Endodermal cell (in vitro differentiated cells): ENCODE data around the gene SSC5D. TPM values are rescaled to one million over a fixed set of nuclear protein-coding genes. Genes with fewer than 3 reads are reported as not detected.

ENCODE experiments used
- DNase-seq: peaks from one replicate; pipeline ENCODE4 v3.0.0-alpha.2; 2017
- H3K27ac ChIP-seq: 2 replicates; pipeline ENCODE4 v1.5.1; 2013; ENCODE audit warnings: mild to moderate bottlenecking, low read depth, low read length, moderate library complexity
- H3K27me3 ChIP-seq: 2 replicates; pipeline ENCODE4 v1.6.1; 2013; ENCODE audit warnings: mild to moderate bottlenecking, low read length, moderate library complexity; ENCODE audit not compliant: insufficient read depth, control insufficient read depth, poor library complexity, severe bottlenecking
- H3K36me3 ChIP-seq: 2 replicates; pipeline ENCODE4 v1.7.0; 2013; ENCODE audit warnings: mild to moderate bottlenecking, low read length, moderate library complexity; ENCODE audit not compliant: control insufficient read depth, insufficient read depth
- H3K4me1 ChIP-seq: one replicate; pipeline ENCODE4 v1.7.0; 2013; ENCODE audit warnings: low read length; ENCODE audit not compliant: control insufficient read depth, insufficient read depth
- H3K4me3 ChIP-seq: 2 replicates; pipeline ENCODE4 v1.5.1; 2013; ENCODE audit warnings: mild to moderate bottlenecking, low read length, moderate library complexity
- H3K9ac ChIP-seq: 2 replicates; pipeline ENCODE4 v1.6.1; 2013; ENCODE audit warnings: mild to moderate bottlenecking, low read length, moderate library complexity; ENCODE audit not compliant: poor library complexity, severe bottlenecking; ENCODE audit errors: extremely low read depth
- H3K9me3 ChIP-seq: 2 replicates; pipeline ENCODE4 v1.6.1; 2013; ENCODE audit warnings: mild to moderate bottlenecking, low read length, moderate library complexity; ENCODE audit not compliant: control insufficient read depth
- H3K27ac Mint-ChIP-seq: 2 replicates; pipeline ENCODE4 v1.8.0; 2020; ENCODE audit warnings: mixed read lengths
- H3K27me3 Mint-ChIP-seq: 2 replicates; pipeline ENCODE4 v1.8.0; 2021; ENCODE audit warnings: mild to moderate bottlenecking, mixed read lengths; ENCODE audit not compliant: insufficient read depth
- H3K36me3 Mint-ChIP-seq: 2 replicates; pipeline ENCODE4 v1.8.0; 2020; ENCODE audit warnings: low read depth, mixed read lengths
- H3K4me1 Mint-ChIP-seq: 2 replicates; pipeline ENCODE4 v1.8.0; 2020; ENCODE audit warnings: mixed read lengths
- H3K4me3 Mint-ChIP-seq: 2 replicates; pipeline ENCODE4 v1.8.0; 2020; ENCODE audit warnings: mild to moderate bottlenecking, moderate library complexity, mixed read lengths
- H3K9me3 Mint-ChIP-seq: 2 replicates; pipeline ENCODE4 v1.8.0; 2020; ENCODE audit warnings: mild to moderate bottlenecking, mixed read lengths
- WGBS, 2 experiments: methylation state at CpG; one replicate each; pipeline versions ENCODE4 v1.1.5 to v1.1.7; 2013; ENCODE audit warnings: missing lambda C conversion rate in 2 of 2, mixed read lengths in 1 of 2; ENCODE audit not compliant: insufficient coverage in 1 of 2, insufficient read length in 1 of 2; 5-methylcytosine and 5-hydroxymethylcytosine counted together
- total RNA-seq, 2 donors: library from RNA; stranded (reverse); fragmentation: NEBNext Ultra II Directional in 1 of 2; extraction: Animal tissue kit (Norgen Biotek cat#: 25700) in 1 of 2; gene quantifications; 2 replicates in 1 of 2; 3 replicates in 1 of 2; pipeline ENCODE4 v1.2.1, GENCODE V29; 2021
- TF ChIP-seq, protein P1 (sequence below): fragments of 200-600 bp; sonication (generic); conservative IDR thresholded peaks from 2 replicates; pipeline ENCODE4 v1.5.0; 2021; ENCODE audit warnings: antibody characterized with exemption, mild to moderate bottlenecking

SSC5D gene
- total RNA-seq, 2 donors from 2014 or later: 1.4 to 2.4 TPM

DNA sequence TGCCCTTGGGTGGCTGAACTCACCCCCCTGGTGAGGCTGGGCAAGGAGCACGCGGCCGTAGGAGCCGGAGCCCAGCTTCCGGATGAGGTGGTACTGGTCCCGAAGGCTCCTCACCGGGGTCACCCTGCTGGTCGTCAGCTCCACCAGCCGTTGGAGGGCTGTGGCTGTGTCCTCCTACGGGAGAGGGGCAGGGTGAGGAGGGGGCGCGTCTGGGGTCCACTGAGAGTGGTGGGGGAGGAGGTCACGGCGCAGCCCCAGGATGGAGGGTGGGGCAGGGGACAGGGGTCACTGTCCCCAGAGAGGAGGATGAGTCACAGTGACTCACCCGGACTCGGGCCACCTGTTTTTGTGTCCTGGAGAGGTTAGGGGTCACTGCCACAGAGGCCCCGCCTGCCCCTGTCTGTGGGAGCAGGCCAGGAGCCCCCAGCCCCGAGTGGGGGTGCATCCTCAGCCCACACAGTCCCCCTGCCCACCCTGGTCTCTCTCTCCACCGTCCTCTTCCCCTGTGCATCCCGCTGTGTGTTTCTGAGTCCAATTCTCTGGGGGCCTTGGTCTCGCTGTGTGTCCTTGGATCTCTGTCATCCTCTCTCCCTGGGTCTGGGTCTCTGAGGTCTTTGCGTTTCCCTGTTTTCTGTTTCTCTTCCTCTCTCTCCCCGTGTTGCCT lies 56.7 kb downstream of the SSC5D start:
- TF ChIP-seq, protein P1, sequence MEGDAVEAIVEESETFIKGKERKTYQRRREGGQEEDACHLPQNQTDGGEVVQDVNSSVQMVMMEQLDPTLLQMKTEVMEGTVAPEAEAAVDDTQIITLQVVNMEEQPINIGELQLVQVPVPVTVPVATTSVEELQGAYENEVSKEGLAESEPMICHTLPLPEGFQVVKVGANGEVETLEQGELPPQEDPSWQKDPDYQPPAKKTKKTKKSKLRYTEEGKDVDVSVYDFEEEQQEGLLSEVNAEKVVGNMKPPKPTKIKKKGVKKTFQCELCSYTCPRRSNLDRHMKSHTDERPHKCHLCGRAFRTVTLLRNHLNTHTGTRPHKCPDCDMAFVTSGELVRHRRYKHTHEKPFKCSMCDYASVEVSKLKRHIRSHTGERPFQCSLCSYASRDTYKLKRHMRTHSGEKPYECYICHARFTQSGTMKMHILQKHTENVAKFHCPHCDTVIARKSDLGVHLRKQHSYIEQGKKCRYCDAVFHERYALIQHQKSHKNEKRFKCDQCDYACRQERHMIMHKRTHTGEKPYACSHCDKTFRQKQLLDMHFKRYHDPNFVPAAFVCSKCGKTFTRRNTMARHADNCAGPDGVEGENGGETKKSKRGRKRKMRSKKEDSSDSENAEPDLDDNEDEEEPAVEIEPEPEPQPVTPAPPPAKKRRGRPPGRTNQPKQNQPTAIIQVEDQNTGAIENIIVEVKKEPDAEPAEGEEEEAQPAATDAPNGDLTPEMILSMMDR: no peak
- H3K9me3 Mint-ChIP-seq: no peaks in the 10 kb centered on the region
- Histone ChIP-seq H3K4me1 (no peaks in the 10 kb centered on the region), H3K36me3 (no peaks in the 10 kb centered on the region), H3K9me3 (no peaks in the 10 kb centered on the region), H3K27me3 (no peaks in the 10 kb centered on the region), H3K9ac (no peak overlapping the region), H3K27ac (no peak overlapping the region), H3K4me3 (no peak overlapping the region)
- WGBS, 2 experiments: 76 to 85% methylated on average over 8 to 22 of the region's 23 CpGs
- H3K4me1 Mint-ChIP-seq: peaks cover 15% of the 10 kb centered on the region
- H3K27me3 Mint-ChIP-seq: peaks cover 23% of the 10 kb centered on the region
- no peaks in the 10 kb centered on the region for H3K36me3 Mint-ChIP-seq
- DNase-seq: no peak
- H3K27ac Mint-ChIP-seq: no peak overlapping the region
- no peak overlapping the region for H3K4me3 Mint-ChIP-seq

DNA sequence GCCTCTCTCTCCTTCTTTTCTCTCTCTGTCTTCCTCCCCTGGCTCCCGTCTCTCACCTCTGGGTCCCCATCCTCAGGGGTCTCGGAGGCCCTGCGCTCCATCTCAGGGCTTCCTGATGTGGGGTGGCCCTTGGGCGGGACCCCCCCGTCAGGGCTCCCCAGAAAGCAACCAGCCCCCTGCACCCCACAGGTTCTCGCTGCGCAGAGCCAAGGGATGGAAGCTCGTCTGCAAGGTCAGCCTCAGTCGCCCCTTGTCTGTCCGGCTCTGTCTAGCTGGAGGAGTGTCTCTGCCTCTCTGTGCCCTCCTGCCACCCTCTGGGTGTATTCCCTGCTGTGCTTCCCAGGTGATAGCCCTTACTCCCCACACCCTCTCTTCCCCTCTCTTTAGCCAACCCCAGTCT lies 57.2 kb downstream of the SSC5D start, which contains the start of gene SBK3:
Gene SBK3 (minus strand): TSS at position 101 of the 400 bp plus-strand sequence. CDS start 0 bp downstream, at position 101.
- Mint-ChIP-seq H3K27ac (peak within 1 kb of the TSS; percentile 11), H3K36me3 (no peaks in the 10 kb centered on the region), H3K4me1 (peaks cover 19% of the 10 kb centered on the region), H3K4me3 (no peak within 1 kb of the TSS), H3K27me3 (peaks cover 23% of the 10 kb centered on the region), H3K9me3 (no peaks in the 10 kb centered on the region)
- no peak within 1 kb of the TSS for H3K27ac ChIP-seq
- H3K9me3 ChIP-seq: no peaks in the 10 kb centered on the region
- no peaks in the 10 kb centered on the region for H3K36me3 ChIP-seq
- H3K27me3 ChIP-seq: no peaks in the 10 kb centered on the region
- WGBS, 2 experiments: 89 to 96% methylated on average over 10 of the region's 10 CpGs
- no peak within 1 kb of the TSS for H3K9ac ChIP-seq
- TF ChIP-seq, protein P1: no peak
- no peak within 1 kb of the TSS for H3K4me3 ChIP-seq
- peaks cover 2% of the 10 kb centered on the region for H3K4me1 ChIP-seq
- DNase-seq: no peak

DNA sequence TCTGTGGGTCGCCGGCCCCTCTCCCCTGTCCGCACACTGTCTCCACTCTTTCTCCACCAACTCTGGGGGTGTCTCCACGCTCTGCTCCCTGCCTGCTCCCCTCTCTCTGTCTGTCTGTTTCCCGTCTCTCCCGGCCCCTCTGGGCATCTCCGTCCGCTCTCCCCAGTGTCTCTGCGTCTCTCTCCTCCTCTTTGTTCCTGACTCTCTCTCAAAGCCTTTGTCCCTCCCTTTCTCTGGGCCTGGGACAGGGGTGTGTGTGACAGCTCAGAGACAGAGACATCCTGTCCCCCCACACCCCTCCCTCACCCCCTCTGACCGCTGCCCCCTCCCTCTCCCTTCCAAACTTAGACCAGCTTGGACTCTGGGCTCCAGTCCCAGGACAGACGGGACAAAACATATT lies 57.8 kb downstream of the SSC5D start:
- H3K4me1 ChIP-seq: peaks cover 2% of the 10 kb centered on the region
- H3K36me3 Mint-ChIP-seq: no peaks in the 10 kb centered on the region
- no peaks in the 10 kb centered on the region for H3K36me3 ChIP-seq
- peaks cover 19% of the 10 kb centered on the region for H3K4me1 Mint-ChIP-seq
- H3K9me3 Mint-ChIP-seq: no peaks in the 10 kb centered on the region
- H3K27ac Mint-ChIP-seq: peak overlapping the region; percentile 11
- no peak overlapping the region for H3K27ac ChIP-seq
- H3K4me3 ChIP-seq: no peak overlapping the region
- no peaks in the 10 kb centered on the region for H3K9me3 ChIP-seq
- WGBS, 2 experiments: 84 to 90% methylated on average over 8 to 11 of the region's 11 CpGs
- peaks cover 23% of the 10 kb centered on the region for H3K27me3 Mint-ChIP-seq
- H3K27me3 ChIP-seq: no peaks in the 10 kb centered on the region
- TF ChIP-seq, protein P1: no peak
- no peak overlapping the region for H3K9ac ChIP-seq
- H3K4me3 Mint-ChIP-seq: no peak overlapping the region
- no peak for DNase-seq
